Gastrocnemius medialis (tissue), 4 donors: ENCODE results near the gene NLGN1. TPM values are rescaled to one million over a fixed set of nuclear protein-coding genes. Genes with fewer than 3 reads are reported as not detected.

ENCODE experiments used
- ATAC-seq, 2 donors: fragments of 150-250 bp; one replicate each; pipeline ENCODE4 v1.9.1; 2016
- DNase-seq, 2 donors: peaks; one replicate each; pipeline ENCODE4 v3.0.0-alpha.2; 2019
- H3K27ac ChIP-seq, 4 donors: fragments of 200-600 bp; sonication (generic); 1 replicate in 1 of 4; 2 replicates in 3 of 4; pipeline ENCODE4 v1.5.1; 2016 to 2018; ENCODE audit warnings: mild to moderate bottlenecking in 2 of 4, moderate library complexity in 1 of 4
- H3K27me3 ChIP-seq, 3 donors: fragments of 200-600 bp; sonication (generic) in 2 of 3; 1 replicate in 1 of 3; 2 replicates in 2 of 3; pipeline versions ENCODE4 v1.5.1 to v1.6.0; 2016 to 2019; ENCODE audit warnings: mild to moderate bottlenecking in 1 of 3, moderate library complexity in 1 of 3
- H3K36me3 ChIP-seq, 2 donors: fragments of 200-600 bp; sonication (generic) in 1 of 2; one replicate each; pipeline ENCODE4 v1.5.1; 2017 to 2018
- H3K4me1 ChIP-seq, 2 donors: fragments of 200-600 bp; sonication (generic) in 1 of 2; one replicate each; pipeline ENCODE4 v1.5.1; 2016 to 2017; ENCODE audit warnings: mild to moderate bottlenecking in 2 of 2
- H3K4me3 ChIP-seq, 4 donors: fragments of 200-600 bp; sonication (generic) in 3 of 4; 1 replicate in 1 of 4; 2 replicates in 3 of 4; pipeline ENCODE4 v1.5.1; 2016 to 2019; ENCODE audit warnings: mild to moderate bottlenecking in 2 of 4
- H3K9me3 ChIP-seq, 3 donors: fragments of 200-600 bp; sonication (generic) in 2 of 3; 1 replicate in 1 of 3; 2 replicates in 2 of 3; pipeline ENCODE4 v1.5.1; 2016 to 2019
- CTCF ChIP-seq, 5 experiments: fragments of 450-650 bp in 3 of 5; fragments of 200-600 bp in 2 of 5; sonication (generic) in 2 of 5; IDR thresholded peaks in 4 of 5; conservative IDR thresholded peaks in 1 of 5; 1 replicate in 4 of 5; 2 replicates in 1 of 5; pipeline ENCODE4 v1.5.1; 2016 to 2019; ENCODE audit warnings: antibody characterized with exemption in 5 of 5, mild to moderate bottlenecking in 3 of 5, moderate library complexity in 3 of 5
- POLR2A ChIP-seq, 2 donors: fragments of 450-650 bp; IDR thresholded peaks; one replicate each; pipeline ENCODE4 v1.6.1; 2017; ENCODE audit warnings: antibody characterized with exemption in 2 of 2, mild to moderate bottlenecking in 2 of 2, moderate library complexity in 2 of 2
- in situ Hi-C, 4 donors: fragments of 200-750 bp; cut with MboI; loops; one replicate each; pipeline versions ENCODE4 v1.15.0 to v1.8.0; 2017; ENCODE audit warnings: low sequenced_read_pairs in 4 of 4
- intact Hi-C: fragments of 100-400 bp; cut with DNase I; formaldehyde crosslinking; loops from one replicate; pipeline ENCODE4 v1.15.1; 2023; ENCODE audit warnings: low total_unique reads
- total RNA-seq, 4 donors: library from RNA; depleted of rRNA; stranded (reverse); fragments of >200 nt; gene quantifications; one replicate each; pipeline versions ENCODE4 v1.1.0 to v1.2.3, GENCODE V29; 2016

NLGN1 gene
- total RNA-seq, 4 donors from 2014 or later, result 0.52 to 1.9 (median 1.1) TPM

GRCh38 chr3:174294616-174295015, 897.1 kb downstream of the NLGN1 start:
- Histone ChIP-seq H3K4me3 (no peak overlapping the region), H3K9me3 (no peaks in the 10 kb centered on the region), H3K36me3 (no peaks in the 10 kb centered on the region), H3K27me3 (no peaks in the 10 kb centered on the region), H3K27ac (no peak overlapping the region), H3K4me1 (no peaks in the 10 kb centered on the region)
- TF ChIP-seq CTCF (IDR thresholded peaks at IDR 0.05 in 4 of 5, conservative IDR thresholded peaks at IDR 0.05 in 1 of 5) (no peak), POLR2A (IDR thresholded peaks at IDR 0.05) (no peak)
- DNase-seq (no peak), ATAC-seq (no peak)
- intact Hi-C loops, result no loop called here
- in situ Hi-C loops, result no loop called here

- Histone ChIP-seq H3K27ac (no peak overlapping the region), H3K27me3 (no peaks in the 10 kb centered on the region), H3K36me3 (no peaks in the 10 kb centered on the region), H3K4me1 (no peaks in the 10 kb centered on the region), H3K9me3 (no peaks in the 10 kb centered on the region), H3K4me3 (no peak overlapping the region)
- intact Hi-C loops (no loop called here), in situ Hi-C loops (no loop called here)
- DNase-seq (no peak), ATAC-seq (no peak)
- TF ChIP-seq POLR2A (IDR thresholded peaks at IDR 0.05), result no peak
- no peak for TF ChIP-seq CTCF (IDR thresholded peaks at IDR 0.05 in 4 of 5, conservative IDR thresholded peaks at IDR 0.05 in 1 of 5)
These were observed 898.0 kb downstream of the NLGN1 start for GRCh38 chr3:174295306-174296092.

- ATAC-seq, result no peak
- Histone ChIP-seq H3K27ac (no peak overlapping the region), H3K4me3 (no peak overlapping the region), H3K4me1 (no peaks in the 10 kb centered on the region), H3K9me3 (no peaks in the 10 kb centered on the region), H3K27me3 (no peaks in the 10 kb centered on the region), H3K36me3 (no peaks in the 10 kb centered on the region)
- no peak for DNase-seq
- intact Hi-C loops (no loop called here), in situ Hi-C loops (no loop called here)
- TF ChIP-seq POLR2A (IDR thresholded peaks at IDR 0.05) (no peak), CTCF (IDR thresholded peaks at IDR 0.05 in 4 of 5, conservative IDR thresholded peaks at IDR 0.05 in 1 of 5) (no peak)
These were observed 905.3 kb downstream of the NLGN1 start for GRCh38 chr3:174302746-174303315.

- H3K27ac ChIP-seq, result no peak overlapping the region
- ATAC-seq (no peak), DNase-seq (no peak)
- no peak for TF ChIP-seq CTCF (IDR thresholded peaks at IDR 0.05 in 4 of 5, conservative IDR thresholded peaks at IDR 0.05 in 1 of 5)
- TF ChIP-seq POLR2A (IDR thresholded peaks at IDR 0.05), result no peak
- H3K4me3 ChIP-seq, result no peak overlapping the region
- H3K9me3 ChIP-seq, result no peaks in the 10 kb centered on the region
- no peaks in the 10 kb centered on the region for H3K36me3 ChIP-seq
- in situ Hi-C loops (no loop called here), intact Hi-C loops (no loop called here)
- H3K4me1 ChIP-seq, result no peaks in the 10 kb centered on the region
- no peaks in the 10 kb centered on the region for H3K27me3 ChIP-seq
These were observed 906.5 kb downstream of the NLGN1 start for GRCh38 chr3:174303907-174304560.
